Dedifferentiated amniotic fluid mesenchymal stem cell (primary cell): Measurements from ENCODE around the gene TBC1D22A.
"Not testable (repeated sequence)": the region's sequence is repeated elsewhere in the genome, so short reads cannot be mapped to it uniquely, and the experiment has no call there.

Source experiments
- DNase-seq: peaks from one replicate; pipeline ENCODE4 v3.0.0-alpha.2; 2016; ENCODE audit errors: extremely low spot score

Gene TBC1D22A

GRCh38 chr22:46762238-46763050 lies at the start of gene TBC1D22A:
TBC1D22A (plus strand) TSS chr22:46762650; CDS start chr22:46762787, 137 bp downstream.
- peak; percentile 91 for DNase-seq

- DNase-seq: no peak
These were observed 47.9 kb upstream of the TBC1D22A start for GRCh38 chr22:46714550-46714949.

GRCh38 chr22:46719921-46720320 lies 42.5 kb upstream of the TBC1D22A start:
- DNase-seq: no peak

GRCh38 chr22:46721501-46722085 lies 40.9 kb upstream of the TBC1D22A start:
- DNase-seq: no peak

GRCh38 chr22:46723882-46724281 lies 38.6 kb upstream of the TBC1D22A start:
- DNase-seq: no peak

- DNase-seq: no peak
These were observed 37.4 kb upstream of the TBC1D22A start for GRCh38 chr22:46725096-46725495.

GRCh38 chr22:46726066-46726985 lies 36.1 kb upstream of the TBC1D22A start:
- DNase-seq: no peak

- no peak for DNase-seq
These were observed 35.5 kb upstream of the TBC1D22A start for GRCh38 chr22:46726986-46727317.

- no peak for DNase-seq
These were observed 34.6 kb upstream of the TBC1D22A start for GRCh38 chr22:46727813-46728364.

GRCh38 chr22:46728470-46728869 lies 34.0 kb upstream of the TBC1D22A start:
- no peak for DNase-seq

GRCh38 chr22:46730568-46731245 lies 31.7 kb upstream of the TBC1D22A start:
- DNase-seq: no peak

GRCh38 chr22:46731246-46732040 lies 31.0 kb upstream of the TBC1D22A start:
- DNase-seq: no peak

- no peak for DNase-seq
These were observed 30.4 kb upstream of the TBC1D22A start for GRCh38 chr22:46732041-46732379.

GRCh38 chr22:46732513-46732912 lies 29.9 kb upstream of the TBC1D22A start:
- no peak for DNase-seq

- not testable (repeated sequence) for DNase-seq
These were observed 28.2 kb upstream of the TBC1D22A start for GRCh38 chr22:46734213-46734722.

GRCh38 chr22:46734830-46735453 lies 27.5 kb upstream of the TBC1D22A start:
- no peak for DNase-seq

- DNase-seq: no peak
These were observed 26.5 kb upstream of the TBC1D22A start for GRCh38 chr22:46735747-46736608.

GRCh38 chr22:46736705-46737104 lies 25.7 kb upstream of the TBC1D22A start:
- no peak for DNase-seq
